Calu3 (cell line): ENCODE results near the gene CIRBP. TPM values are rescaled to one million over a fixed set of nuclear protein-coding genes. Genes with fewer than 3 reads are reported as not detected.

ENCODE experiments used
- BruUV-seq: library from RNA; stranded (reverse); fragments of 400-500 nt; replicated peaks from 2 replicates; lab custom pipeline; 2021; lab: Mats Ljungman, UMichigan
- CTCF ChIA-PET: fragments of 300-600 bp; sonication (Branson Sonifier 250); formaldehyde crosslinking; loops from one replicate; lab custom pipeline; 2022; ENCODE audit warnings: antibody characterized with exemption; lab: Charles Lee
- DNase-seq: peaks from one replicate; pipeline ENCODE4 v3.0.0; 2022
- H3K27ac Mint-ChIP-seq: one replicate; pipeline ENCODE4 v1.8.0; 2022; ENCODE audit warnings: mixed read lengths; ENCODE audit not compliant: unreplicated experiment
- H3K27me3 Mint-ChIP-seq: one replicate; pipeline ENCODE4 v1.8.0; 2022; ENCODE audit warnings: mixed read lengths; ENCODE audit not compliant: unreplicated experiment
- H3K36me3 Mint-ChIP-seq: one replicate; pipeline ENCODE4 v1.8.0; 2022; ENCODE audit warnings: mild to moderate bottlenecking, moderate library complexity, mixed read lengths; ENCODE audit not compliant: insufficient read depth, unreplicated experiment
- H3K4me1 Mint-ChIP-seq: one replicate; pipeline ENCODE4 v1.8.0; 2022; ENCODE audit warnings: mild to moderate bottlenecking, low read depth, mixed read lengths; ENCODE audit not compliant: unreplicated experiment
- H3K4me3 Mint-ChIP-seq: one replicate; pipeline ENCODE4 v1.8.0; 2022; ENCODE audit warnings: mild to moderate bottlenecking, low read depth, moderate library complexity, mixed read lengths; ENCODE audit not compliant: unreplicated experiment
- H3K9me3 Mint-ChIP-seq: one replicate; pipeline ENCODE4 v1.8.0; 2022; ENCODE audit warnings: low read depth, mixed read lengths; ENCODE audit not compliant: unreplicated experiment
- CTCF ChIP-seq: fragments of 200-600 bp; IDR thresholded peaks from one replicate; pipeline ENCODE4 v1.8.0; 2022; ENCODE audit warnings: antibody characterized with exemption; ENCODE audit not compliant: unreplicated experiment
- intact Hi-C: fragments of 100-400 bp; cut with micrococcal nuclease; formaldehyde crosslinking; loops from one replicate; pipeline ENCODE4 v1.10.0; 2022; ENCODE audit not compliant: unreplicated experiment
- total RNA-seq: library from RNA; stranded (reverse); gene quantifications from 2 replicates; pipeline ENCODE4 v1.2.3, GENCODE V29; 2022

Gene CIRBP
- total RNA-seq, 1 experiment from 2014 or later: 102 TPM

- DNase-seq: no peak
- CTCF ChIA-PET: no interaction called here
- peaks cover 25% of the 10 kb centered on the region for H3K36me3 Mint-ChIP-seq
- peaks cover 14% of the 10 kb centered on the region for H3K4me1 Mint-ChIP-seq
- no peak overlapping the region for H3K4me3 Mint-ChIP-seq
- intact Hi-C loops: no loop called here
- no peak overlapping the region for H3K27ac Mint-ChIP-seq
- no TSS peak for BruUV-seq
- no peak for TF ChIP-seq CTCF
- H3K27me3 Mint-ChIP-seq: no peaks in the 10 kb centered on the region
- no peaks in the 10 kb centered on the region for H3K9me3 Mint-ChIP-seq
Measured at GRCh38 chr19:1233115-1233667, 35.9 kb upstream of the CIRBP start.

GRCh38 chr19:1234051-1234954, 34.8 kb upstream of the CIRBP start:
- CTCF ChIA-PET: no interaction called here
- peaks cover 33% of the 10 kb centered on the region for H3K36me3 Mint-ChIP-seq
- no TSS peak for BruUV-seq
- no peak for DNase-seq
- intact Hi-C loops: no loop called here
- no peak for TF ChIP-seq CTCF
- H3K4me1 Mint-ChIP-seq: peaks cover 22% of the 10 kb centered on the region
- no peaks in the 10 kb centered on the region for H3K9me3 Mint-ChIP-seq
- H3K27ac Mint-ChIP-seq: no peak overlapping the region
- no peaks in the 10 kb centered on the region for H3K27me3 Mint-ChIP-seq
- no peak overlapping the region for H3K4me3 Mint-ChIP-seq

GRCh38 chr19:1234955-1235380, 34.2 kb upstream of the CIRBP start:
- Mint-ChIP-seq H3K4me3 (no peak overlapping the region), H3K27me3 (no peaks in the 10 kb centered on the region), H3K36me3 (peaks cover 33% of the 10 kb centered on the region), H3K4me1 (peaks cover 22% of the 10 kb centered on the region), H3K9me3 (no peaks in the 10 kb centered on the region), H3K27ac (no peak overlapping the region)
- BruUV-seq: no TSS peak
- DNase-seq: no peak
- no peak for TF ChIP-seq CTCF
- intact Hi-C loops: no loop called here
- CTCF ChIA-PET: no interaction called here

GRCh38 chr19:1235625-1236538, 33.2 kb upstream of the CIRBP start:
- TF ChIP-seq CTCF: no peak
- CTCF ChIA-PET: no interaction called here
- peaks cover 22% of the 10 kb centered on the region for H3K4me1 Mint-ChIP-seq

More at GRCh38 chr19:1235625-1236538, 33.2 kb upstream of the CIRBP start:
- H3K27me3 Mint-ChIP-seq: no peaks in the 10 kb centered on the region
- H3K27ac Mint-ChIP-seq: no peak overlapping the region
- BruUV-seq: no TSS peak
- no peak for DNase-seq
- peaks cover 33% of the 10 kb centered on the region for H3K36me3 Mint-ChIP-seq
- no peaks in the 10 kb centered on the region for H3K9me3 Mint-ChIP-seq
- peak overlapping the region; percentile 58 for H3K4me3 Mint-ChIP-seq
- intact Hi-C loops: no loop called here
